Measurements from ENCODE around the gene PSMC4. TPM values are rescaled to one million over a fixed set of nuclear protein-coding genes. Genes with fewer than 3 reads are reported as not detected.

Gene PSMC4
- total RNA-seq, 1 donor from 2014 or later = 101 TPM

DNA sequence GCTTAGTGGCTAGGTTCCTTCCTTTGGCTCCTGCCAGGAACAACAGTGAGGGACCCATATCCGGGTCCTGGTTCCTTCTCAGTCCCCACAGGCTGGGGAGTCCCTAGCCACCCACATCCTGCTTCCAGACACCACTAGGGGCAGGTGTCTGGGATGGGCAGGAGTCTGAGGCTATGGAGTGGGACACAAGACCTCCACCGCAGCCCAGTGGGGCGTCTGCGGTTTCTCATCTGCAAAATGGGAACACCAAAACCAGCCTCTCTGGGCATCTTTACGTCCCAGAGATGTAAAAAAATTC, 35.7 kb upstream of the PSMC4 start:
- no peak overlapping the region for H3K27ac Mint-ChIP-seq (ENCODE audit: unreplicated experiment)
- H3K27me3 Mint-ChIP-seq (ENCODE audit: unreplicated experiment) = peaks cover 6% of the 10 kb centered on the region
- no peak for DNase-seq (ENCODE audit: low spot score)
- H3K4me1 Mint-ChIP-seq (ENCODE audit: unreplicated experiment) = peaks cover 21% of the 10 kb centered on the region
- no peaks in the 10 kb centered on the region for H3K36me3 Mint-ChIP-seq (ENCODE audit: low read depth, unreplicated experiment)
- no peak overlapping the region for H3K4me3 Mint-ChIP-seq (ENCODE audit: unreplicated experiment)
- no peaks in the 10 kb centered on the region for H3K9me3 Mint-ChIP-seq (ENCODE audit: unreplicated experiment)
- TF ChIP-seq CTCF (IDR thresholded peaks at IDR 0.05; ENCODE audit: unreplicated experiment) = no peak

DNA sequence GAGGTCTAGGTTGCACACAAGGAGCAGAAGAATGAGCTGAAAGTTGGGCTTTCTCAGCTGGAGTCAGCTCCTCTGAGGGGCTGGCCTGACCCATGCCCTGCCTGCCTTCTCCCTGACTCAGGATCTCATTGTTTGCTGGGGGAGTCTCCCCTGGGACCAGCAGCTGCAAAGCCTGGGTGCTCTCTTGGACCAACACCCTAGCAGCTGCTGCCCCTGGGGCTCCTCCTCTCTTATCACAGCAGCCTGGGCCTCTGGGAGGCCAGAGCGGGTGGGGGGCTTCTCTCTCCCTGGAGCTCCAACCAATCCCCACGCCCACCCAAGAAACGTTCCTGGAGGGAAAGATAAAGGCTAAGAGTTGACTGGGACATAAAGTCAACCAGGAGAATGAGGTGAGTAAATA, 34.9 kb upstream of the PSMC4 start:
- Mint-ChIP-seq H3K27ac (ENCODE audit: unreplicated experiment) (no peak overlapping the region), H3K27me3 (ENCODE audit: unreplicated experiment) (peaks cover 6% of the 10 kb centered on the region), H3K4me3 (ENCODE audit: unreplicated experiment) (no peak overlapping the region), H3K36me3 (ENCODE audit: low read depth, unreplicated experiment) (no peaks in the 10 kb centered on the region), H3K4me1 (ENCODE audit: unreplicated experiment) (peaks cover 28% of the 10 kb centered on the region), H3K9me3 (ENCODE audit: unreplicated experiment) (no peaks in the 10 kb centered on the region)
- DNase-seq (ENCODE audit: low spot score) = no peak
- TF ChIP-seq CTCF (IDR thresholded peaks at IDR 0.05; ENCODE audit: unreplicated experiment) = no peak

DNA sequence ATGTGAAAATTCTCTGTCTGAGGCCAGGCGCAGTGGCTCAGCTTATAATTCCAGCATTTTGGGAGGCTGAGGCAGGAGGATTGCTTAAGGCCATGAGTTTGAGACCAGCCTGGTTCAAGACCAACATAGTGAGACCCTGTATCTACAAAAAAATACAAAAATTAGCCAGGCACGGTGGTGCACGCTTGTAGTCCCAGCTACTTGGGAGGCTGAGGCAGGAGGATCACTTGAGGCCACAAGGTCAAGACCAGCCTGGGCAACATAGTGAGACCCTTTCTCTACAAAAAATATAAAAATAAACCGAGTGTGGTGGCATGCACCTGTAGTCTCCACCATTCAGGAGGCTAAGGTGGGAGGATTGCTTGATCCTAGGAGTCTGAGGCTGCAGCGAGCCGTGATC, 34.3 kb upstream of the PSMC4 start:
- no peak for DNase-seq (ENCODE audit: low spot score)
- H3K9me3 Mint-ChIP-seq (ENCODE audit: unreplicated experiment) = no peaks in the 10 kb centered on the region
- H3K4me3 Mint-ChIP-seq (ENCODE audit: unreplicated experiment) = no peak overlapping the region
- H3K4me1 Mint-ChIP-seq (ENCODE audit: unreplicated experiment) = peaks cover 34% of the 10 kb centered on the region
- no peak for TF ChIP-seq CTCF (IDR thresholded peaks at IDR 0.05; ENCODE audit: unreplicated experiment)
- no peak overlapping the region for H3K27ac Mint-ChIP-seq (ENCODE audit: unreplicated experiment)
- H3K36me3 Mint-ChIP-seq (ENCODE audit: low read depth, unreplicated experiment) = no peaks in the 10 kb centered on the region
- peaks cover 6% of the 10 kb centered on the region for H3K27me3 Mint-ChIP-seq (ENCODE audit: unreplicated experiment)

DNA sequence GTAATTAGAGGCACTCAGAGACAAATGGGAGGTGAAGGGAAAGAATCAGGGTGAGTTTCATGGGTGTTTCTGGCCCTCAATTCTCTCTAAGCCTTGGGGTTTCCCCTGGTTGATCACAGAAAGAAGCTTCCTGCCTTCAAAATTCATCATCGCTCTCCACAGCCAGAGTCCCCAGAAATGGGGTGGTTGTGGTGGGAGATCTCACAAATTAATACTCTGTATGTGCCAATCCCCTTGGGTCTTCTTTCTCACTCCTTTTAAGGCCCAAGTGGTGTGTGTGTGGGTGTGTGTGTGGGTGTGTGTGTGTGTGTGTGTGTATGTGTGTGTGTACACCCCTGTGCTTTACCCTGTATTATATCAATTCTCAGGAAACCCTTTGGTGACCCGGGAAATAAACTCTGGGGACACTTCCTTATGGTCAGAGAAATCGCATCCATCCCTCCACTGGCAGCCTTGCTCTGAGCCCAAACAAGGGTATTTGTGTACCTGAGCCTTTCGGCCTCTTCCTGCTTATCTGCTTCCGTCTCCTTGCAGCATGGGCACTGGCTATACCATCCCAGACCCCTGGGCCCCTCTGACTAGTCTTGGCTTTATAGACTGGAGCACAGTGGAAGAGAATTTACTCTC, 33.8 kb upstream of the PSMC4 start:
- no peak for DNase-seq (ENCODE audit: low spot score)
- no peak for TF ChIP-seq CTCF (IDR thresholded peaks at IDR 0.05; ENCODE audit: unreplicated experiment)
- Mint-ChIP-seq H3K27me3 (ENCODE audit: unreplicated experiment) (peaks cover 6% of the 10 kb centered on the region), H3K36me3 (ENCODE audit: low read depth, unreplicated experiment) (no peaks in the 10 kb centered on the region), H3K27ac (ENCODE audit: unreplicated experiment) (peak overlapping the region; percentile 55), H3K9me3 (ENCODE audit: unreplicated experiment) (no peaks in the 10 kb centered on the region), H3K4me1 (ENCODE audit: unreplicated experiment) (peaks cover 40% of the 10 kb centered on the region), H3K4me3 (ENCODE audit: unreplicated experiment) (no peak overlapping the region)

DNA sequence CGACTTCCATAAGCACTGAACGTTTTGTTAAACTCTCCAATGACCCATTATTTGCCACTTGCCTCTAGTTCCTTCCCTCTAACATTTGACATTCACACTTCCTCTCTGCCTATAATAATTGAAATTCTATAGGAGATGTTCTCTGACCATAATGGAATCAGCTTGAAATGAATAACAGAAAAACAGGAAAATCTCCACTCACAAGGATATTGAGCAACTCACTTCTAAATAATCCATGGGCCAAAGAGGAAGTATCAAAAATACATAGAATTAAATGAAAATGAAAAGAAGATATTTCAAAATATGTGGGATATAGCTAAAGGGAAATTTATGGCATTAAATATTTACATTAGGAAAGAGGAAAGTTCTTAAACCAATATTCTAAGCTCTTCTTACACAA, 33.2 kb upstream of the PSMC4 start:
- Mint-ChIP-seq H3K36me3 (ENCODE audit: low read depth, unreplicated experiment) (no peaks in the 10 kb centered on the region), H3K9me3 (ENCODE audit: unreplicated experiment) (no peaks in the 10 kb centered on the region), H3K27me3 (ENCODE audit: unreplicated experiment) (peaks cover 6% of the 10 kb centered on the region), H3K4me1 (ENCODE audit: unreplicated experiment) (peaks cover 45% of the 10 kb centered on the region), H3K27ac (ENCODE audit: unreplicated experiment) (peak overlapping the region; percentile 55), H3K4me3 (ENCODE audit: unreplicated experiment) (no peak overlapping the region)
- TF ChIP-seq CTCF (IDR thresholded peaks at IDR 0.05; ENCODE audit: unreplicated experiment) = no peak
- no peak for DNase-seq (ENCODE audit: low spot score)
